HG03432 (cell line): Measurements from ENCODE around the gene LCP1.

ENCODE experiments used
- ATAC-seq: cut with Tn5 transposase; IDR thresholded peaks from one replicate; pipeline ENCODE4 v1.9.1; 2021; ENCODE audit warnings: mild to moderate bottlenecking, moderate library complexity; ENCODE audit not compliant: unreplicated experiment

Gene LCP1

DNA sequence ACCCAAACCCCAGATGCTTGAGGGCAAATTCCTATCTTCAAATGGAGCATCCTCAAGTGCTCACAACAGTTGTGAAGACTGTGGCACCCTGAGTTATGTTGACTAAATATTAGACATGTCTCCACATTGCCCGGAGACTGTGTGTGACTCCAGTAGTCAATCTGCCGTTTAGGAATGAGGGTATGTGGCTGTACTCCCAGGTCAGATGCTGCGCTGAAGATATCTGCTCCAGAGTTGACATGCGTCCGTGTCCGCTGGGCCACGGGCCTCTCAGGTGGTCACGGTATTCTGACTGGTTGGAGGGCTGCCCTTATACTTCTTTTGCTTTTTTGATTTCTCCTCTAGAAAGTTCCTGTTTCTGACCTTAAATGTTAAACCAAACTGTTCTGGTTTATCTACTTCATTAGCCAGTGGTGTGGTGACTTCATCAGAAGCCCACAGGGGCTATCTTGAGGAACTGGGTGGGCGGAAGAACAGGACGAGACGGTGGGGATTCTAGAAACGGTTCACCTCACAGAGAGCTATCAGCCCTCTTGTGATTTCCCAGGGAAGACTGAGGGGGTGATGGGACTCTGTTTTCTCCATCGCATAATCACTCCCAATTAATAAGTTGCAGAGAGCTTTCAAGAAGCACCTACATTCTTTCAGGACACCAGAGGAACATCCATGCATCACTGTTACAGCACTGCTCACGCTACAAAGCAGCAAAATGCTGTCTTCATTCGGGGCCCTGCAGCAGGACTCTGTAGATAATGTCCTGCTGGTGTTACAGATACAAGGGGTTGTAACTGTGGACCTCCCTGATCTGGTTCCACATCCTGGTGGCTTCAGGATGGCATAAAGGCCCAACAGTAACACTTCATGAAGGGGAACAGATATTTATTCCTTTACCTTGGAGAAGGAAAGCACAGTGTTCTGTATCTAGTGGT is 1.3 kb upstream of the LCP1 start:
- no peak for ATAC-seq

DNA sequence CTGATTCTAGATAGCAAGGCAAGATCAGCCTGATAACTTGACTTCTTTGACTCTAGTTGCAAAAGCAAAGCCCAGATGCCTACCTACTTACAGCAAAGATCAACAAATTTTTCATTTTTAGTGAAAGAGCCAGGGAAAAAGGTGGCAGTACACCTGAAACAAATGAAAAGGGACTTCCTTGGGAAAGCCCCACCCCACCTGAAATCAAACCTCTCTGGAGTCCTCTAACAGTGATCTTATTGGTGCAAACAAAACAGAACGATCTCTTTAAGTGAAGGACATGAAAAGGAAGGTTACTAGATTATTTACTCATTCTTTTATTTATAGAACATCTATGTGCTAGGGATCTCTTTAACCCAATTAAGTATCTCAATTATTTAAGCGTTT is 507 bp upstream of the LCP1 start:
- peak; percentile 13 for ATAC-seq

DNA sequence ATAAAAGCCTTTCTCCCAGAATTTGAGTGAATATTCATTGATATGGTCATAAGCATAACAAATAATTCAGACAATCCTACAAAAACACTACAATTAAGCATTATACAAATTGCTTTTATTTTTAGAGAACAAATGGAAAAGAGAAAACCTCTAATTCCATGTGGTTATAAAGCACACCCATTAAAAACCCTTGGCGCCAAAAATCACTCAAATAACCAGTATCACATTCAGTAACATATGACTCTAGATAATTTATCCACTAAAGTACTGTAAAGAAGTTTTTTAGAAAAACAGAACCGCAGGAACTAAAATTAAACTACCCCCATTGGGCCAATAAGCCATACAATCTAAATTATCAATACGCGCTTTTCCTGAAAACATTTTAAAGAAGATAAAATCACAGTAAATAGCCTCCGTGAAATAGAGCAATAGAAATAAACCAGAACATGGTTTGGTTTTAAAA is 569 bp downstream of the LCP1 start:
- ATAC-seq: no peak

DNA sequence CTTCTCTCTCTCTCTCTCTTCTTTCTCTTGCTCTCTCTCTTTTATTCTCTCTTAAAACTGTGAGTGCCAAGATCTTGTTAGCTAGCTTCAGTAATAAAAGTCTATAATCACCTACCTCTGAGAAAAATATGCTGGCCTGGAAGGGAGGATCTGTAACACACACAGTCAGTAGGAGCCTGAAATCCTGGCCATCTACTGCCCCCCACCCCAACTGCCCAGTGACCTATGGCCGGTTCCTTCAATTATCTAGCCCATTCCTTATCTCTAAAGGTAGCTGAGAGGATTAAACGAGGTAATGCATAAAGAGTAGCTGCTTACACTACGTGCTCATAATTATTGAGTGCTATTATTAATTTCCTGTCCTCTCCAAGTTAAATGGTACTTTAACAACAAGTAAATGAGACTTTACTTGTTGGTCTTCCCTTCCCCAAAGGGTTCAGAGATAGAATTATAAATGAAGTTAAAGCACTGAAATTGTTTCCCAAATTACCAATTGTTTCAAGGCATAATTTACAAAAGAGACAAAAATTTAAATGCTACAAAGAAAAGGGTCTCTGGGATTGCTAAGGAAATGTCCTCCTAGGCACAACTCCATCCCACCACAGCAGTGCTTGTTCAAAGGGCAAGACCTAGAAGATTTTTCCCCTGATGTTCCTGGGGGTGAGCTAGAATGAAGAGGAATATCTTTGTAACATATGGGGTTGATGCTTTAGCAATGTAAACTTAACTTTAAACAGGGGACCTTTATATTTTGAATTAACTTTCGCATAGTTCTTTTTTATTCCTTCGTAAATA is 1.8 kb downstream of the LCP1 start:
- no peak for ATAC-seq

DNA sequence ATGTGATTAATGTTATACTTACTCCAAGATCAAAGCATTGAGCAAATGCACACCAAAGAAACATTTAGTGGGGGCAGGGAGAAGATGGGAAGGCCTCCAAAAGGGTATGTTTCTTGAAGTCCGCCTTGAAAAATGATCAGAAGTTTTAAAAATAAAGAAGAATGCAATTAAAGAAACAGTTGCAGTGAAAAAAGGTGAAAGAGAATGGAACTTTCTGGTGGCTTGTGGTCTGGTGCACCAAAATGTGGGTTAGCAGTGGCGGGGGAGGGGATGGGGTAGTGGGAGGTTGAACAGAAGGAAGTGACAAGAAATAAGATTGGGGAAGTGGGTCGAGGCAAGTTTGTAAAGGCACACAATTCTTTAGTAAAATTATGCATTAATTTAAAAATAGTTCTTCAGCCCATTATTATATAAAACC is 2.5 kb downstream of the LCP1 start:
- ATAC-seq: no peak

DNA sequence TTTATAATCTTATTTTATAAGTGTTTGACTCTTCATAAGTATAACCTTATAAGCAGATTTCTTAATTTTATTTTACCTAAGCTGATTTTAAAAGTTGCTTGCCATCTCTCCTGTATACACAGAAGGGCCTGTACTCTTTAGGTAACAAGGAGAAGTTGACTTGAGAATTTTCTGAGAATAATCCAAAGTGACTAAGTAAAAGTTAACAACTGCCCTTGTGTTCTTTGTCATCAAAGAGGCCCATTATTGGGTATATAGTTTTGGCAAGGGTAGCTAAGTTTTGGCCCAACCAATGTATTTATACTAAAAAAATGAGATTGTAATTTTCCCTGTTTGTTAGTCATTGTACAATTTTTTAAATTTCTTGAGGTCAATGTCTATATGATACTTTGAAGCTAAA is 3.2 kb downstream of the LCP1 start:
- ATAC-seq: no peak

DNA sequence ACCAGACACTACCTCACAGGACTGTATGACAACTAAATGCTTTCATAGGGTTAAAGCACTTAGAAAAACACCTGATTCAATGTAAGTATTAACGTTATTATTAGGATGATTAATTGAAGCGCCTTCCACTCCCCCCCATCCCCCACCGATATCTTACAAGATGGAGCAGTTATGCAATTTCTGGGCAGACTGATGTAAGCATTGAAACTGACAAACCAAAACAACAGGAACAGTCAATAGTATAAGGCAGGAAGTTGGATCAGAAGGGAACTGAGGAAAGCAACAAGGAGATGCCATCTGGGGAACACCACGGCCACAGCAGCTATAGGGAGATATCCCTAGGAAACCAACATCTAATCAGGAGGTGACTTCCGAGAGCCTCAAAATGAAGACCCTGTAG is 3.8 kb downstream of the LCP1 start:
- no peak for ATAC-seq

DNA sequence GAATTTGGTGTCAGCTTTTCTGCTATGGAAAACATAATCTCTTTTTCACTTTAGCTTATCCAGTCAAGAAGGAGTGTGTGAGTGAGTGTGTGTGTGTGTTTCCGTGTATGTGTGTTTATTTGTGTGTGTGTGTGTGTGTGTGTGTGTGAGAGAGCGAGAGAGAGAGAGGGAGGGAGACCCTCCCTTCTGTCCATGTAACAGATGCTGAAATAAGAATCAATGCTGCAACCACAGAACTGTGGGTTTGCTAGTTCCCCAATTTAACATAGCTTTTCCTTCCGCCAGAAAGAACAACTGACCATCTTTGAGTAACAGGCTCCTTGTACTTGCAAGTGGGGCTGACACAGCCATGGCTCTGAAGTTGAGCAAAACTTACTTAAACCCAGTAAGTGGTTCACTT is 5.2 kb downstream of the LCP1 start:
- ATAC-seq: peak; percentile 37

DNA sequence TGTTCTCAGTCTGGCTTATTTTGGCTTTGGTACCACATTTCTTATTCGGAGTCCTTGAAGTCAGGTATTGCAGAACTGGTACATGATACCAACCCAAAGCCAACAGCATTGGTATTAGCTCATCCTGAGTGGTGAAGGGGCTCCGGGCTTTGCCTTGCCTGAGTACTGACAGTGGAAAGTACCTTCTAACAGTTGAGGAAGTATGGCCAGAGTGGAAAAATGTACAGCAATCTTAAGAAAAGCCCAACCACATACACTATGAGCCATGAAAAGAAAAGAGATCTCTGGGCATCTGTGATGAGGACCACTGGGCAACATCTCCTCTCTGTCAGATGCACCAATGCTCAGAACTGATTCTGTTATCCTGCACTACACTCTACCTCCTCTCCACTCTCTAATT is 8.3 kb downstream of the LCP1 start:
- ATAC-seq: peak; percentile 40

DNA sequence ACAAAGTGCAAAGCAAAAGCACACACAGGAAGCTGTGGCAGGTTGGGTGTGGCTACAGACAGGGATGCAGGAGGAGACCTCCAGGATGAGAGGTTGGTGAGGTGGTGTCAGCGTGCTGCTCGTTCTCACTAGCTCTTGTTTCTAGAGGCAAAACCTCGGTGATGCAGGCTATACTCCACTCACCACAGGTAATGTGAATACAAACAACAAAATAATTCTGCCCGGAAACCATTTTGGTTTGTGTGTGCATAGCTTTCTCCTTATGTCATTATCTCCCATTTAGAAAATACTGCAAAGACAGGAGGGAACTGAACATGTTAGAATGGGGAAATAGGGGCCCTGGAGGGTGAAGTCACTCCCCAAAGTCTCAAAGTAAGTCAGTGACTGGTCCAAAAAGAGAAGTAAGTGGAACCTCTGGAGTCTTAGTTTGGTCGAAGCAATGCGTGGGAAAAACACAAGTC is 9.4 kb downstream of the LCP1 start:
- ATAC-seq: peak; percentile 21

DNA sequence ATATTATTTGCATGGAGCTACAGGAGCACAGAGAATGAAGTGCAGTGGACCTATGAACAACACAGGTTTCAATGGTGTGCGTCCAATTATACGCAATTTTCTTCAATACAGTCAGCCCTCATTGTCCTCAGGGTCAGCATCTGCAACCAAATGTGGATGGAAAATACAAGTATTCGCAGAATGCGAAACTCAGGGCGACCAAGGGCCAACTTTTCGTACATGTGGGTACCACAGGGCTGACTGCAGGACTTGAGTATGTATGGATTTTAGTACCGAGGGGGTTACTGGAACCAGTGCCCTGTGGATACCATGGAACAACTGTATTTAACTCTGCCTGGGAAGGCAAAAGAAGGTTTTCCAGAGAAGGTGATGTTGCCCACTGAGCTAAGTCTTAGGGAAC is 10.2 kb downstream of the LCP1 start:
- no peak for ATAC-seq

DNA sequence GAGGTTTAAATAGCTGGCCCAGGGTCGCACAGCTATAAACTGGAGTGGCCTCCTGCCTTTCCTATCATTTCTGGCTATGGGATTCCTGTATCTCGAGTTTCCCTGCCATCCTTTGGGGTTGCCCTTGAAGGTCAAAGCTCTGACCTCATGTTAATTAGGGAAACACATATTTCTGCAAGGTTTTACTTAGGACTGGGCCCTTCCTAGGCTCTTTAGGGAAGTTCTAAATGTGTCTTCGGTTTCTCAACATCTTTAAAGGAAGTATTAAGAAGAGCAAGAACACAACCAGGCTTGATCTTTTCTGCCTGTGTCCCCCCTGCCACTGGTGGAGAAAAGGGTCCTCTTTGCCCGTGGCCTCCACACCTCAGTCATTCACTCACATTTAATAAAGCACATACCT is 10.8 kb downstream of the LCP1 start:
- no peak for ATAC-seq

DNA sequence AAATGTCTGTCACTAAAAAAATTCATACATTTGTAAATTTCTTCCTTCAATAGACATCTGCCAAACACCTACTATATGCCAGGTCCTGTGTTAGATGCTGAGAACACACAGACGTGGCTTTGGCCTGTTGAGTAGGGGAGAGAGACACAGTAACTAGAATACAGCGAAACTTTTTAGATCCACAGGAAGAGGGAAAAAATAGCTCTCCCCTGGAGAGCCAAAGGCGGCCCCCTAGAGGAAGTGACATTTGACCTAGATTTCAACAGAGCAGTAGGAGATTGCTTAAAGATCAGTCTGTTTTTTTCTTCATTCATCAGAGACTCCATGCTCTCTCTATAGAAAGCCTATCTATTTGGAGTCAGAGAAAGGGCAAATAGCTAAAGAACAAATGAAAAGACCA is 11.3 kb downstream of the LCP1 start:
- ATAC-seq: no peak

DNA sequence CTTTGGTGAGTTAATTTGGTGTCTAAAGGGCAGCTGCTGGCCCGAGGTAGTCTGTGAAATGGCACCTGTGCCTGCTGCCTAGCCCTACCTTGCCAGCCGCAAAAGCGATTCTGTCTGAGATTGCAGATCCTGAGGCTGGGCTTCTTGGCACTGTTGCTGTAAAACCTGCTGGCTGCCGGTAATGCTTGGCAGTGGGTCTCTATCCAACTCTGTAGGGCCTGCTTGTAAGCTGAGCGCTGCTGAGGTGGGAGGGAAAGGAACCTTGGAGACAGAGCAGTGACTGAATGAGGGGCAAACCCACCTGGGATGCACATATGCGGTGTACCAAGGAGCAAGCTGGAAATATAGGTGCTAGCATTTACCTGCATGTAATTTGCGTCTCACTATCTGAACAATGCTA is 11.7 kb downstream of the LCP1 start:
- ATAC-seq: no peak

DNA sequence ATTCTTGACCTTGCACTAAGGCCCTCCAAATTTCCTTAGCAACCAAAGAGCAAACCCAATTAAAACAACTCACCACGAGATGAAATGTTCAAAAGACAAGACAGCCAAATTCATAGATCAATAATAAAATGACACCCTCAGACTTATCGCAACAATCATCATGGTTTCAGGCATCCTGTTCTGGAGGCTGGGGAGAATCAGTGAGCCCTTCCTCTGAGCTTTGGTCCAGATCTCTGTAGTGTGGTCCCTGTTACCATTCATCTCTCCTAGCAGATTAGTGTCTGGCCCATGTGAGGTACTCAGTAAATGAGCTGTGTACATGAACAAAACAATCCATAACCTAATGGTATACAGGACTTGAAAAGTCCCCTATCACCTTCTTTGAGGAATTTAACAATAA is 12.2 kb downstream of the LCP1 start:
- no peak for ATAC-seq

DNA sequence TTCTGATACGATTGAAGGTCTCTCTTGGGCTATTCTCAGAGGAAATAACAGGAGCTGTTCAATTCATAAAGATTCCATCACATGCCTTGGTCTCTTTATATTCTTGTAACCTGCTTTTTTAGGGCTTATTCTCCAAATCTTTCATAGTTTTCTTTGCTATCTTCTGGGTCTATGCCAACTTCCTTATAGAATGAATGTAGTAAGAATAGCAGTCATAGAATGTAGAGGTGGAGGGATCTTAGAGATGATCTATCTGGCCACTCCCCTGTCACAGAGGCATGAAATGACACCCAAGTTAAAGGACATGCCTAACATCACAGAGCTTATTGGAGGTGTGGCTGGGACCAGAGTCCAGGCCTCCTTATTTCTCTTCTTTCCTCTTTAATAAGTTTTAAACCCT is 13.2 kb downstream of the LCP1 start:
- ATAC-seq: no peak

DNA sequence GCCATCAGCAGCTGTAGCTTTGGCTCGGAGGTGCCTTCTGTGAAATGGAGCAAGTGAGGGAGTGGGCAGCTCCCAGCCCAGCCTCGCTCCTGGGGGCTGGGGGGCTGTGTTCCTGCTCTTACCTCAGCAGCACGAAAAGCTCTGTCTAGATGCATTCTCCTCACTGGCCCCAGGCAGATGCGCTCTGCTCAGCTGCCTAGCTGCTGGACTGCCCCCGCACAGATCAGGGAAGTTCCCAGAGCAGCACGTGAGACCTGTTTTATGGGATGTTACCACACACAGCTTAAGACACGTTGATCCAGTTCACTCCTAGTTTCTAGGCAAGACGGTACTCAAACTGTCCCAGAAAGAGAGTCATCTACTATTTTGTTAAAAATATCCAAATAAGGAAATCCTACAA is 13.6 kb downstream of the LCP1 start:
- peak; percentile 29 for ATAC-seq

DNA sequence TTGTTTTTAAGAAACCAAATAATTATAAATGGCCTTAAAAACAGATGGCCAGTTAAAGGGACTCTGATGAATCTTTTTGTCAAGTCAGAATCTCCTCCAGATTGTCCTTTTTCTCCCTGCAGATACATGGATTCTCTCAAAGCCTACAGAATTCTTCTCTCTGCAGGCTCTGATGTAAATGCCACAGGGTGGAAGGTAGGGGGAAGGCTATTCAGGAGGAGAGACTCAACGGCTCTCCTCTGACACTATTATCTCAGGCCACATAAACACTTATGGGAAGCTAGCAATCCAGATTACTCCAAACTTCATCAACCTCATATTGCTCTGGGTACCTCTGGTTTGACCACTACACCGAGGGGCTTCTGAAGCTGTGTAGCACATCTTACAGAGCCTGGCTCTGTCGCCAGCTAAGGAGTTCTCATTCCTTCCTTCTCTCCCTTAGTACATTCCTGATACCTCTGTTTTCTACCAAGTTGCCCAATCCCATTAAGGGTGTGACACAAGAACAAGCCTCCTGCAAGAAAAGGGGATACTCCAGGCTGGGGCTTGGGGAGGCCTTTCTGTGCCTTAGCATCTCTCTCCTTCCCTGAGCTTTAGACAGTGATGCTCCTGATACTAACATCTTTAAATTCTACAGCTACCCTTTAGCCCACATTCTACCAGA is 14.9 kb downstream of the LCP1 start:
- ATAC-seq: no peak

DNA sequence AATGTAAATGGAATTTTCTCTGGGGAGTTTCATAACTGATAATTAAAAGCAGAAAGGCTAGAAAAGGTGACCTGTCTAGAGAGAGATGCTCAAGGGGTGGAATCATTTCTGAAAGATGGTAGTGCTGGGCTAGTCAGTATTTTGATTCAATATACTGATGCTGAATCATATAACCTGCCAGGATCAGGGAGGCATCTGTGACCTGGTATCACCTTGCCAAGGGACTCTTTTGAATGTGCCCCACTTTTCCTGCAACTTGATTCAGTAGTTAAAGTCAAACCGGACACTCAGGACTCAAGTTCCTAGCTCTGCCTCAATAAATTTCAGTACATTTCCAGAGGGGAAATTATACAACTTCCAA is 15.8 kb downstream of the LCP1 start:
- ATAC-seq: no peak

DNA sequence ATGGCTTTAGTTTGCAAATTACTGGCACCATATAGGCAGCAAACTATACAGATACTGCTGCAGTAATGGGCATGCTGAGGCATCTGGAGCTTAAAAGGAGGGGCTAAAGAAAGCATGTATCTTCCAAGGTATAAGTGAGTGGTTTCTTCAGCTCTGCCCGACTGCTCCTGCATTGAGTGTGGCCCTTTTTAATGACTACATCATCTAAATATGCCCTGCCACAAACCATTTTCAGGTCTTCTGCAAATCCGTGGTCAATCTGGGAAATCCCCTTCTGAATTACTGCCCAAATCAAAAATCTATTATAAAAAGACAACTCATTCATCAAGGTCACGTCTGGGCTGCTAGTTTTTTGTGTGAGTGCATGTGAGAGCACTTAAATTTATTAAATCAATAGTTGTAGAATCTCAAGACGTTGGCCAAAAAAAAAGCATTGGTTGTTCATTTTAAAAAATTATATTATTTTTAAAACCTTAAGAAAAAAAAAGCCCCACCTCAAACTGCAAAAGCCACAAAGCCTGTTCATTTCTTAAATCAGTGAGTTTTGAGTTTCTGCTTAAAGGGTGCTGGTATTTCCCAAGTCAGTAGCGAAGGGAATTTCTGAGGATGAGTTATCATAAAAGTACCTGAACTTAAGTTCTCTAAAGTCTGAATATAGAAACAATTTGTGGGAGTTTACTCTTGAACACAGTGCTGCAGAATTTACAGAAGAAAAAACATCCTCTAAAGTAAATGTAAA is 16.3 kb downstream of the LCP1 start:
- peak; percentile 69 for ATAC-seq

DNA sequence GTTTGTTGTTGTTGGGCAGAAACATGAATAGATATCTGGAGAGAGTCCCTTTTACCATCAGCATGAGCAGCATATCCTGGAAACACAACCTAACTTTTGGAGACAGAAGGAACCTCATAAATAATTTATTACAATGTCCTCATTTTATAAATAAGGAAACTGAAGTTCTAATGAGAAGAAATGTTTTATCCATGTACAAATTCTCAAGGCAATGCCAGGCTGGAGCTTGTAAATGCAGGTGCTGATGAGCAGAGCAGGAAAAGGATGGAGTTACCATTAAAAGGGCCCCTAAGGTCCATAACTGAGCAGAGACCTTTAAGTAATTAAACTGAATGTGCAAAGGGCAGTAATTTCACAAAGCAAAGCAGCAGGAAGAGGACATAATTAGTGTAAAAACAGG is 17.3 kb downstream of the LCP1 start:
- no peak for ATAC-seq
